LNCAP (cell line): ENCODE data around the gene TGOLN2.

Experiments used
- TF ChIP-seq, protein P1 (sequence below): fragments of 450-650 bp; IDR thresholded peaks from 2 replicates; pipeline ENCODE4 v1.5.1; 2017; ENCODE audit warnings: mild to moderate bottlenecking

Gene TGOLN2

GRCh38 chr2:85344356-85344954 lies 16.7 kb upstream of the TGOLN2 start:
- TF ChIP-seq, protein P1, sequence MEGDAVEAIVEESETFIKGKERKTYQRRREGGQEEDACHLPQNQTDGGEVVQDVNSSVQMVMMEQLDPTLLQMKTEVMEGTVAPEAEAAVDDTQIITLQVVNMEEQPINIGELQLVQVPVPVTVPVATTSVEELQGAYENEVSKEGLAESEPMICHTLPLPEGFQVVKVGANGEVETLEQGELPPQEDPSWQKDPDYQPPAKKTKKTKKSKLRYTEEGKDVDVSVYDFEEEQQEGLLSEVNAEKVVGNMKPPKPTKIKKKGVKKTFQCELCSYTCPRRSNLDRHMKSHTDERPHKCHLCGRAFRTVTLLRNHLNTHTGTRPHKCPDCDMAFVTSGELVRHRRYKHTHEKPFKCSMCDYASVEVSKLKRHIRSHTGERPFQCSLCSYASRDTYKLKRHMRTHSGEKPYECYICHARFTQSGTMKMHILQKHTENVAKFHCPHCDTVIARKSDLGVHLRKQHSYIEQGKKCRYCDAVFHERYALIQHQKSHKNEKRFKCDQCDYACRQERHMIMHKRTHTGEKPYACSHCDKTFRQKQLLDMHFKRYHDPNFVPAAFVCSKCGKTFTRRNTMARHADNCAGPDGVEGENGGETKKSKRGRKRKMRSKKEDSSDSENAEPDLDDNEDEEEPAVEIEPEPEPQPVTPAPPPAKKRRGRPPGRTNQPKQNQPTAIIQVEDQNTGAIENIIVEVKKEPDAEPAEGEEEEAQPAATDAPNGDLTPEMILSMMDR = no peak

DNA sequence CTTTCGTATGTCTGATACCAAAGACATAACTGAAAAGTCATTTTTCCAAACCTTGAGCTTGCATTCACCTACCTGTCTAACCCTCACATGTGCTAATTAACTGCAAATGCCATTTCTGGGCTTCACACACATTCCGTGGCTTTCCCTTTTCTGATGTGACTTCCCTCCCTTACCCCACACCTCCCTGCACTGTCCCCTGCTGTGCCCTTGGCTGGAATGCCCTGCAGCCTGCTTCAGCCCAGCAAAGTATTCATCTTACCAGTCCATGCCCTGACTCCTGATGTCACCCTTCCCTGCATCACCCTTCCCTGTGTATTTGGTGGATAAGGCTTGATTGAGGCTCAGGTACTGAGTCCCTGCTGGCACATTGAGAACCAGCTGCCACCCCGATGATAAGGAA lies 14.4 kb upstream of the TGOLN2 start:
- TF ChIP-seq, protein P1 = no peak

DNA sequence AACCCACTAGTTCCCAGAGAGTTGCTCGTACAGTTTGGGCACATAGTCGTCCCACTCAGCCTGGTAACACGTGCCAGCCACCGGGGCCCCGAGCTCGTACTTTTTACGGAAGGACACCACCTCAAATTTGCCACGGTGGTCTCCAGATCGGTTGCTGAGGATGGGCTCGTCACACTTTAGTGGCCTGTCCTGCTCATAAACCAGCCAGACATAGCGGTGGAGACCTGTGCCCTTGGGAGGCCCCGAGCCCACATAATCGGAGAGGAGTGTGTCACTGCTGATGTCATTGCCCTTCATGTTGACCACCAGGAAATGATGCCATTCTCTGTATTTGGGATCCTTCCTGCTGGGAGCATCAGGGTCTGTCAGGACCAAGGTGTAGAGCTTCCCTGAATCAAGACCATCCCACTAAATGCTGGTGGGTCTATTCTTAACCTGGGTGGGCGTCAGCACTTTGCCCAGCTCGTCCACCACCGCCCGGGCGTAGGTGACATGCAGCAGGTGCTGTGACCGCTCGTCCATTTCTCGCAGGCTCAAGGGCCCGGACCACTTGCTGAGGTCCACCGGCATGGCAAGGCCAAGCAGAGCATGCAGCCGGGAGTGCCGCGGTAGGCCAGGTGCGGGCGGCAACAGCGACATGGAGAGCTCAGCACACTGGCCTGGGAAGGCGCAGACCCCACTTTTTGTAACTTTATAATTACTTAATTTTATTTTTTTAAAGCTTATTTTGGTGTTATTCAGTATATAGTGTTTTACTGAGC lies 13.7 kb upstream of the TGOLN2 start:
- TF ChIP-seq, protein P1 = no peak

- TF ChIP-seq, protein P1 = no peak
Measured at GRCh38 chr2:85340034-85340892, 12.5 kb upstream of the TGOLN2 start.

DNA sequence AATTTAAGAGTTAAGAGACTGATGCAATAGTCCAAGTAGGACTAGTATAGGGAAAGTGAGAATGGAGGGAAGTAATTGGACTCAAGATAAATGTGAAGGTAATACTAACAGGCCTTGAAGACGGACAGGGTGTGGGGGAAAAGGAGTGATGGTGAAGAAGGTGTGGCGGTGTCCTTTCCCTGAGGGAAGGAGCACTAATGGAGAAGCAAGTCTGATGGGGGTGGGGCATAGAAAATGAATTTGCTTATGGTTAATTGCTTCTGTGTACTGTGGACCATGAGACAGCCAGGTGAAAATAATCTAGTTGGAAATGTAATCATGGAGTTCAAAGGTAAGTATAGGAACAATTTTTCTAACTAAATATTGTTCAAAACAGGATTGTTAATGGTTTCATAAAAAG lies 7.1 kb upstream of the TGOLN2 start:
- TF ChIP-seq, protein P1 = no peak

GRCh38 chr2:85330839-85331636 lies 3.2 kb upstream of the TGOLN2 start:
- TF ChIP-seq, protein P1 = no peak

GRCh38 chr2:85329181-85329651 lies 1.4 kb upstream of the TGOLN2 start:
- TF ChIP-seq, protein P1 = no peak
